Nephron (organoid): ENCODE data around the gene CSNK2B.

Experiments used
- H3K27ac Mint-ChIP-seq, 3 experiments: 2 replicates each; pipeline ENCODE4 v1.8.0; 2020; ENCODE audit warnings: mixed read lengths in 3 of 3, mild to moderate bottlenecking in 2 of 3, moderate library complexity in 1 of 3
- H3K27me3 Mint-ChIP-seq: 2 replicates; pipeline ENCODE4 v1.8.0; 2021; ENCODE audit warnings: low read depth, mild to moderate bottlenecking, moderate library complexity, mixed read lengths
- H3K36me3 Mint-ChIP-seq: 2 replicates; pipeline ENCODE4 v1.8.0; 2020; ENCODE audit warnings: low read depth, mixed read lengths
- H3K4me1 Mint-ChIP-seq: 2 replicates; pipeline ENCODE4 v1.8.0; 2020; ENCODE audit warnings: mixed read lengths
- H3K4me3 Mint-ChIP-seq, 3 experiments: 2 replicates each; pipeline ENCODE4 v1.8.0; 2020; ENCODE audit warnings: mild to moderate bottlenecking in 3 of 3, mixed read lengths in 3 of 3, moderate library complexity in 2 of 3
- H3K9me3 Mint-ChIP-seq: 2 replicates; pipeline ENCODE4 v1.8.0; 2020; ENCODE audit warnings: mixed read lengths
- CTCF ChIP-seq, 3 experiments: fragments of 200-600 bp; sonication (generic); IDR thresholded peaks; one replicate each; pipeline ENCODE4 v1.5.0; 2021; ENCODE audit warnings: antibody characterized with exemption in 3 of 3; ENCODE audit not compliant: unreplicated experiment in 3 of 3

Gene CSNK2B

GRCh38 chr6:31634131-31634530, 31.7 kb upstream of the CSNK2B start:
- Mint-ChIP-seq H3K36me3 (peaks cover 77% of the 10 kb centered on the region), H3K27ac (peak overlapping the region in 2 of 3 experiments; percentile 23 to 63), H3K4me1 (no peaks in the 10 kb centered on the region), H3K9me3 (no peaks in the 10 kb centered on the region), H3K27me3 (no peaks in the 10 kb centered on the region), H3K4me3 (no peak overlapping the region)
- no peak for TF ChIP-seq CTCF (IDR thresholded peaks at IDR 0.05; ENCODE audit: unreplicated experiment in 3 of 3)

GRCh38 chr6:31634969-31635575, 30.8 kb upstream of the CSNK2B start:
- Mint-ChIP-seq H3K4me3 (no peak overlapping the region), H3K9me3 (no peaks in the 10 kb centered on the region), H3K4me1 (no peaks in the 10 kb centered on the region), H3K27me3 (no peaks in the 10 kb centered on the region), H3K36me3 (peaks cover 75% of the 10 kb centered on the region), H3K27ac (peak overlapping the region in 2 of 3 experiments; percentile 10 to 23)
- no peak for TF ChIP-seq CTCF (IDR thresholded peaks at IDR 0.05; ENCODE audit: unreplicated experiment in 3 of 3)

GRCh38 chr6:31636698-31637596, 28.9 kb upstream of the CSNK2B start:
- Mint-ChIP-seq H3K36me3 (peaks cover 78% of the 10 kb centered on the region), H3K4me3 (no peak overlapping the region), H3K4me1 (no peaks in the 10 kb centered on the region), H3K9me3 (no peaks in the 10 kb centered on the region), H3K27me3 (no peaks in the 10 kb centered on the region), H3K27ac (peak overlapping the region in 2 of 3 experiments; percentile 31 to 52)
- TF ChIP-seq CTCF (IDR thresholded peaks at IDR 0.05; ENCODE audit: unreplicated experiment in 3 of 3): no peak

- no peaks in the 10 kb centered on the region for H3K27me3 Mint-ChIP-seq
- H3K27ac Mint-ChIP-seq: peak overlapping the region in 2 of 3 experiments; percentile 20 to 54
- no peaks in the 10 kb centered on the region for H3K4me1 Mint-ChIP-seq
- H3K9me3 Mint-ChIP-seq: no peaks in the 10 kb centered on the region
- no peak for TF ChIP-seq CTCF (IDR thresholded peaks at IDR 0.05; ENCODE audit: unreplicated experiment in 3 of 3)
- no peak overlapping the region for H3K4me3 Mint-ChIP-seq
- H3K36me3 Mint-ChIP-seq: peaks cover 76% of the 10 kb centered on the region
These were observed 26.8 kb upstream of the CSNK2B start for GRCh38 chr6:31639043-31639442.

GRCh38 chr6:31639449-31639861, 26.4 kb upstream of the CSNK2B start:
- H3K27ac Mint-ChIP-seq: peak overlapping the region in 1 of 3 experiments; percentile 35
- no peak overlapping the region for H3K4me3 Mint-ChIP-seq
- TF ChIP-seq CTCF (IDR thresholded peaks at IDR 0.05; ENCODE audit: unreplicated experiment in 3 of 3): no peak
- H3K27me3 Mint-ChIP-seq: no peaks in the 10 kb centered on the region
- H3K9me3 Mint-ChIP-seq: no peaks in the 10 kb centered on the region
- no peaks in the 10 kb centered on the region for H3K4me1 Mint-ChIP-seq
- peaks cover 72% of the 10 kb centered on the region for H3K36me3 Mint-ChIP-seq
